ENCODE measurements around the gene DLG2.

GRCh38 chr11:85052636-85053035 is 574.5 kb downstream of the DLG2 start:
- no peak for TF ChIP-seq CTCF (IDR thresholded peaks at IDR 0.05; ENCODE audit: low read length)
- TF ChIP-seq EZH2 (optimal IDR thresholded peaks at IDR 0.05; ENCODE audit: low read depth, low read length) = no peak
- TF ChIP-seq EZH2phosphoT487 (IDR thresholded peaks at IDR 0.05; ENCODE audit: low read length) = no peak

Measured in MM.1S (cell line).